ENCODE data around the gene OGFOD2.

OGFOD2 gene

GRCh38 chr12:122960193-122960569 lies 14.9 kb upstream of the OGFOD2 start (continued):
- TF ChIP-seq TSHZ2 (CRISPR knock-in tag; IDR thresholded peaks at IDR 0.05), result no peak
- no peak for TF ChIP-seq ZFP30 (CRISPR knock-in tag; IDR thresholded peaks at IDR 0.05)
- TF ChIP-seq BACH2 (CRISPR knock-in tag; IDR thresholded peaks at IDR 0.05; ENCODE audit: borderline replicate concordance), result no peak
- TF ChIP-seq ZNF565 (CRISPR knock-in tag; conservative IDR thresholded peaks at IDR 0.05; ENCODE audit: low read depth), result no peak

GRCh38 chr12:122961531-122962329 lies 13.3 kb upstream of the OGFOD2 start:
- TF ChIP-seq ESRRG (CRISPR knock-in tag; IDR thresholded peaks at IDR 0.05) (no peak), SNAI2 (CRISPR knock-in tag; IDR thresholded peaks at IDR 0.05) (no peak), TCF4 (CRISPR knock-in tag; IDR thresholded peaks at IDR 0.05; ENCODE audit: borderline replicate concordance) (no peak), OSR1 (CRISPR knock-in tag; IDR thresholded peaks at IDR 0.05) (no peak), RARB (CRISPR knock-in tag; IDR thresholded peaks at IDR 0.05) (no peak), ZFP3 (CRISPR knock-in tag; IDR thresholded peaks at IDR 0.05) (no peak), ZC3H10 (CRISPR knock-in tag; IDR thresholded peaks at IDR 0.05) (no peak), ZNF565 (CRISPR knock-in tag; conservative IDR thresholded peaks at IDR 0.05; ENCODE audit: low read depth) (no peak), PPARA (CRISPR knock-in tag; IDR thresholded peaks at IDR 0.05; ENCODE audit: borderline replicate concordance) (no peak), ZNF70 (CRISPR knock-in tag; IDR thresholded peaks at IDR 0.05) (no peak), BACH2 (CRISPR knock-in tag; IDR thresholded peaks at IDR 0.05; ENCODE audit: borderline replicate concordance) (no peak), TOX (CRISPR knock-in tag; IDR thresholded peaks at IDR 0.05; ENCODE audit: borderline replicate concordance) (no peak), TSHZ2 (CRISPR knock-in tag; IDR thresholded peaks at IDR 0.05) (no peak), GLIS3 (CRISPR knock-in tag; IDR thresholded peaks at IDR 0.05) (no peak), ISL1 (CRISPR knock-in tag; IDR thresholded peaks at IDR 0.05) (no peak), ZNF8 (CRISPR knock-in tag; IDR thresholded peaks at IDR 0.05) (no peak), ZFP30 (CRISPR knock-in tag; IDR thresholded peaks at IDR 0.05) (no peak)
- TF ChIP-seq, protein P1, sequence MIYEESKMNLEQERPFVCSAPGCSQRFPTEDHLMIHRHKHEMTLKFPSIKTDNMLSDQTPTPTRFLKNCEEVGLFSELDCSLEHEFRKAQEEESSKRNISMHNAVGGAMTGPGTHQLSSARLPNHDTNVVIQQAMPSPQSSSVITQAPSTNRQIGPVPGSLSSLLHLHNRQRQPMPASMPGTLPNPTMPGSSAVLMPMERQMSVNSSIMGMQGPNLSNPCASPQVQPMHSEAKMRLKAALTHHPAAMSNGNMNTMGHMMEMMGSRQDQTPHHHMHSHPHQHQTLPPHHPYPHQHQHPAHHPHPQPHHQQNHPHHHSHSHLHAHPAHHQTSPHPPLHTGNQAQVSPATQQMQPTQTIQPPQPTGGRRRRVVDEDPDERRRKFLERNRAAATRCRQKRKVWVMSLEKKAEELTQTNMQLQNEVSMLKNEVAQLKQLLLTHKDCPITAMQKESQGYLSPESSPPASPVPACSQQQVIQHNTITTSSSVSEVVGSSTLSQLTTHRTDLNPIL (CRISPR knock-in tag; IDR thresholded peaks at IDR 0.05; ENCODE audit: low read depth), result no peak
- TF ChIP-seq, protein P2, sequence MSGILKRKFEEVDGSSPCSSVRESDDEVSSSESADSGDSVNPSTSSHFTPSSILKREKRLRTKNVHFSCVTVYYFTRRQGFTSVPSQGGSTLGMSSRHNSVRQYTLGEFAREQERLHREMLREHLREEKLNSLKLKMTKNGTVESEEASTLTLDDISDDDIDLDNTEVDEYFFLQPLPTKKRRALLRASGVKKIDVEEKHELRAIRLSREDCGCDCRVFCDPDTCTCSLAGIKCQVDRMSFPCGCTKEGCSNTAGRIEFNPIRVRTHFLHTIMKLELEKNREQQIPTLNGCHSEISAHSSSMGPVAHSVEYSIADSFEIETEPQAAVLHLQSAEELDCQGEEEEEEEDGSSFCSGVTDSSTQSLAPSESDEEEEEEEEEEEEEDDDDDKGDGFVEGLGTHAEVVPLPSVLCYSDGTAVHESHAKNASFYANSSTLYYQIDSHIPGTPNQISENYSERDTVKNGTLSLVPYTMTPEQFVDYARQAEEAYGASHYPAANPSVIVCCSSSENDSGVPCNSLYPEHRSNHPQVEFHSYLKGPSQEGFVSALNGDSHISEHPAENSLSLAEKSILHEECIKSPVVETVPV (CRISPR knock-in tag; IDR thresholded peaks at IDR 0.05), result no peak
- ATAC-seq, result no peak

DNA sequence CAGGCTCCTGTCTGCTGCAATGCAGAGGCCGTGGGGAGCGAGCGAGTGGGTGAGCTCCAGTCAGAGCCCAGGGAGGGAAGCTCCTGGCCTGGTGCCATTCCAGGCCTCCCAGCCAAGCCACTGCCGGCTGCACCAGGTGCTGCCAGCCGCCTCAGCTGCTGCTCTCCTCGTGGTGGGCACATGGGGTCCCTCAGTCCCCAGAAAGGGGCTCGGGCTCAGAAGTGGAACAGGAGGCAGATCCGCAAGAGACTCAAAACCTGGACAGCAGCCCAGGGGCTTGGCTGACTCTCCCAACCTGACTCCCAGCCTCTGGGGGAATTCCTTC lies 11.1 kb upstream of the OGFOD2 start:
- no peak for TF ChIP-seq PPARA (CRISPR knock-in tag; IDR thresholded peaks at IDR 0.05; ENCODE audit: borderline replicate concordance)
- no peak for TF ChIP-seq TOX (CRISPR knock-in tag; IDR thresholded peaks at IDR 0.05; ENCODE audit: borderline replicate concordance)
- no peak for TF ChIP-seq ZNF70 (CRISPR knock-in tag; IDR thresholded peaks at IDR 0.05)
- TF ChIP-seq ARNTL (CRISPR knock-in tag; IDR thresholded peaks at IDR 0.05; ENCODE audit: borderline replicate concordance, low read depth), result no peak
- TF ChIP-seq CSDC2 (CRISPR knock-in tag; IDR thresholded peaks at IDR 0.05), result no peak
- TF ChIP-seq GLIS3 (CRISPR knock-in tag; IDR thresholded peaks at IDR 0.05), result no peak
- TF ChIP-seq ZNF8 (CRISPR knock-in tag; IDR thresholded peaks at IDR 0.05), result no peak
- no peak for TF ChIP-seq OSR1 (CRISPR knock-in tag; IDR thresholded peaks at IDR 0.05)
- TF ChIP-seq, protein P3, sequence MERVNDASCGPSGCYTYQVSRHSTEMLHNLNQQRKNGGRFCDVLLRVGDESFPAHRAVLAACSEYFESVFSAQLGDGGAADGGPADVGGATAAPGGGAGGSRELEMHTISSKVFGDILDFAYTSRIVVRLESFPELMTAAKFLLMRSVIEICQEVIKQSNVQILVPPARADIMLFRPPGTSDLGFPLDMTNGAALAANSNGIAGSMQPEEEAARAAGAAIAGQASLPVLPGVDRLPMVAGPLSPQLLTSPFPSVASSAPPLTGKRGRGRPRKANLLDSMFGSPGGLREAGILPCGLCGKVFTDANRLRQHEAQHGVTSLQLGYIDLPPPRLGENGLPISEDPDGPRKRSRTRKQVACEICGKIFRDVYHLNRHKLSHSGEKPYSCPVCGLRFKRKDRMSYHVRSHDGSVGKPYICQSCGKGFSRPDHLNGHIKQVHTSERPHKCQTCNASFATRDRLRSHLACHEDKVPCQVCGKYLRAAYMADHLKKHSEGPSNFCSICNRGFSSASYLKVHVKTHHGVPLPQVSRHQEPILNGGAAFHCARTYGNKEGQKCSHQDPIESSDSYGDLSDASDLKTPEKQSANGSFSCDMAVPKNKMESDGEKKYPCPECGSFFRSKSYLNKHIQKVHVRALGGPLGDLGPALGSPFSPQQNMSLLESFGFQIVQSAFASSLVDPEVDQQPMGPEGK (CRISPR knock-in tag; IDR thresholded peaks at IDR 0.05; ENCODE audit: borderline replicate concordance), result no peak
- TF ChIP-seq RARB (CRISPR knock-in tag; IDR thresholded peaks at IDR 0.05), result no peak
- no peak for ATAC-seq
